Stimulated activated CD4-positive, alpha-beta T cell treated with anti-CD3 and anti-CD28 coated beads, Interleukin-2, amount 100 ng/mL, for 4 hours (primary cell): ENCODE data around the gene SMPD3.
A peak's percentile ranks its signal among the peaks of the same experiment; 100 is the strongest.

Source experiments
- DNase-seq: peaks from one replicate; pipeline ENCODE4 v3.0.0-alpha.2; 2020; ENCODE audit warnings: low read depth

The SMPD3 gene

DNA sequence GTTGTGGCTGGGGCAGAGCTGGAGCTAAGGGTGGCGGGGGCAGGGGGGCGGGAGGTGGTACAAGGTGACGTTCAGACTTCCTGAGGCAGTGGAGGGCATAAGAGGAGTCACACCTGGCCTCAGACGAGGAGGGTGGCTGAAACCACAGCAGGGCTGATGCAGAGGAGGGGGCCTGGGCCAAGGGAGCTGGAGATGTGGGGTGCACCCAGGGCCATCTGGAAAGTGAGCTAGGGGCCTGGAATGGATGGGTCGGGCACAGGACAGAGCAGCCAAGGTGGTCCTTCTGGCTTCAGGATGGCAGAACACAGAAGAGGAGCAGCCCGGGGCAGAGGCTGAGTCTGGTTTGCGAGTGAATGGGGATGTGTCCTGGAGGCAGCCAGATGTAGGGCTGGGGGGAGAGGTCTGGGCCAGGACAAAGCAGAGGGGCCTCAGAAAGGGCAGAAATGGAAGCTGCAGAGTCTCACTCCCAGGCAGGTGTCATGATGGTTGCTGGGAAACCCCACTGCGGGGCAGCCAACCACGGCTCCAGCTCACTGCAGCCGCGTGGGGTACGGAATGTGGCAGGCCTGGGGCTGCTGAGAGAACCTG is 79.9 kb downstream of the SMPD3 start:
- DNase-seq, result no peak

DNA sequence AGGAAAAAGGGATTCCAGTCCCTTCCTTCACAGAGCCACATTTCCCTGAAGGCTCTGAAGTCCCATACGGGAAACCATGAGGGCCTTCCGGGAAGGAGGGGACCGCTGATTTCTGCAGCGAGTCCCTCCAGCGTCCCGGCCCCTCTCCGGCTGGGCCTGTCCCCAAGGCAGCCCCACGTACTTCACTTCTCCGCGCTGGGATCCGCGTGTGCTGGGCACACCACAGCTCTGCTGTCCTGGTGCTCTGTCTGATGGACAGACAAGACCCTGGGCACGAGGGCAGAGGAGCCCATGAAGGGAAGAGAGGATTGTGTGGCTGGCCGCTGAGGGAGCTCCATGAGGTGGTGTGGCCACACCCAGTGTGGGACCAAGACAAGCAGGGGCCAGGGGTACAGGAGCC is 80.4 kb downstream of the SMPD3 start:
- no peak for DNase-seq

DNA sequence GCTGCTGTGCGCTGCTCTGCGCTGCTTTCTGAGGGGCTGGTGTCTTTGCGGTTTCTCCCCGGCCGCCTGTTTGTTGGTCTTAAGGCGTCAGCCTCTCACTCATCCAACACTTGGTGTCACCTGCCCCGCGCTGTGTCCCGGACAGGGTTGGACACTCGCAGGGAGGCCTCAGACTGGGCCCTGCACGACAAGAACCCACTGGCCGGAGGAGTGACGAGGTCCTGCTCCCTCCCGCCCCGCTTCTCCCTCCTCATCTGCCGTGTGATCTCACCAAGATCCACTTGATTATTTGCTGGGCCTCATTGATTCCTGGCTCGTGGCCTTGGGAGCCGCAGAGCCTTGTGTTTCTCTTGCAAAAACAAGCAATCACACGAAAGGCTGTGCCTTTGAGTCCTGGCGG is 80.9 kb downstream of the SMPD3 start:
- no peak for DNase-seq

DNA sequence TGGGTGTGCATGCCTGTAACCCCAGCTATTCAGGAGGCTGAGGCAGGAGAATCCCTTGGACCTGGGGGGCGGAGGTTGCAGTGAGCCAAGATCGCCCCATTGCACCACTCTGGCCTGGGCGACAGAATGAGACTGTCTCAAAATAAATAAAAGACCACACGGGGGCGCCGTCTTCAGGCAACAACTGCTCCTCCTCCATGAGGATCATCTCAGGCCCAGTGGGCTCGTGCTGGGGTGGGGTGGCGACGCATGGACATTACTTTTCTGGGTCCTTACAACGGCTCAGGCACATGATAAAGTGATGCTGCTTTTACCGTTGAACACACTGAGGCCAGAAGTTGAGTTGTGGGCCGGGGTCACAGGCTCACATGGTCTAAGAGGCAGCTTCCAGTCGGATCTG is 81.3 kb downstream of the SMPD3 start:
- DNase-seq, result no peak

DNA sequence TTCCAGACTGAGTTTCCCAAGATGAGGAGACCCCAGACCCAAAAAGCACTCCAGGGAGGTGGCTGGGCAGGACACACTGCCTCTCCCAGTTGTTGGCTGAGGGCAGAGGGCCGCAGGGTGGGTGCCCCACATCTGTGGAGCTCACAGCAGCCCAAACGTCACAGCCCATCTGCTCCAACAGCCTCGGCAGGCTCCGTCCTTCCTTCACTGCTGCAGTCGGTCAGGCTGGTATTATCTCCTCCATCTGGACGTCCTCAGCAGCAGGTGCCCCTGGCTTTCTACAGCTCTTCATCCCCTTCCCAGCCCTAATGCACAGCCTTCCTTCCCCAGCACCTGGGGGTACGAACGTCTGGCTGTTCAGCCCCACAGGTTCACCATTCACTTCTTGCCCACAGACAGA is 82.2 kb downstream of the SMPD3 start:
- DNase-seq, result no peak

DNA sequence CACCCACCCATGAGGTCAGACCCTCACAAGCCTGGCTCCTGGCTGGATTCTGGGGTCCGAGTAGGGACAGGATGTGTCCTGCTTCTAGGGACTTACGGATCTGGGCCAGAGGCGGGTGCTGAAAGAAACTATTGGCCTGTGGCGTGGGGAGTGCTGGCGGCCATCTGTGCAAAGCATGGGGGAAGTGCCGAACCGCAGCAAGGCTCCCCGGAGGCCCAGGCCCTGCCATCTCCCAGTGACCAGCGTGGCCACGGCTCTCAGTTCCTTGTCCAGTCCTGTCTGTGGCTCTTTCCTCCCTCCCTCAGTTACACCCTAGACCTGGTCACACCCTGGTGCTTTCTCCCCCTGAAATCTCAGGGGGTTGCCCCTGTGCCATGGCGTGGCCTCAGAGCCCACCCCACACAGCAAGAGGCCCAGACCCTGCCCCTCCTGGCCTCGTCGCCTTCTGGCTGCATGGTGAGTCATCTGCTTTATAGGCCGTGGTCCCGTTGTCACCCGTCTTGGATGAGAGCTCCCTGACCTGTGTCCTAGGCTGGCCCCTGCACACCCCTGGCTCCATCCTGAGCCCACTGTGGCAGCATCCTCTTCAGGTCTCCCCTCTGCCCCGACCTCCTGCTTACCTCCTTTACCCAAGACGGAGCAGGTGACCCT is 83.0 kb downstream of the SMPD3 start:
- no peak for DNase-seq

DNA sequence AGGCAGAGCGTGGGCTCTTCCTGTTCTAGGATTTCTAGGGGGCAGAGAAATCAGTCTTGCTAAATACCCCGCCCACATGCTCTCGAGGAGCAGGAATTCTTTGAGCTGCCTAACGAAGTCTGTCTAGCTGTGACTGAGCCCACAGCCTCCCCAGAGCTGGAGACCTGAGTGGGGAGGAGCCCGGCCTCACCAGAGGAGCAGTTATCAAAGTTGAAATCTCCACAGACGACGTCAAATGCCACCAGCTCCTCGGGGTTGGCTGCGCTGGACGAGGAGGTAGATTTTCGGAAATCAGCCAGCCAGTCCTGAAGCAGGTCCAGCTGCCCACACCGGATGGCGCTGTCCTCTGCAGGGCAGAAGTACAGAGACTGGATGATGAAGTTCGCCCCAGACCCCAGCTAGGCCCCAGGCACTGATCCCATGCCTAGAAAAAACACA is 83.7 kb downstream of the SMPD3 start:
- no peak for DNase-seq

DNA sequence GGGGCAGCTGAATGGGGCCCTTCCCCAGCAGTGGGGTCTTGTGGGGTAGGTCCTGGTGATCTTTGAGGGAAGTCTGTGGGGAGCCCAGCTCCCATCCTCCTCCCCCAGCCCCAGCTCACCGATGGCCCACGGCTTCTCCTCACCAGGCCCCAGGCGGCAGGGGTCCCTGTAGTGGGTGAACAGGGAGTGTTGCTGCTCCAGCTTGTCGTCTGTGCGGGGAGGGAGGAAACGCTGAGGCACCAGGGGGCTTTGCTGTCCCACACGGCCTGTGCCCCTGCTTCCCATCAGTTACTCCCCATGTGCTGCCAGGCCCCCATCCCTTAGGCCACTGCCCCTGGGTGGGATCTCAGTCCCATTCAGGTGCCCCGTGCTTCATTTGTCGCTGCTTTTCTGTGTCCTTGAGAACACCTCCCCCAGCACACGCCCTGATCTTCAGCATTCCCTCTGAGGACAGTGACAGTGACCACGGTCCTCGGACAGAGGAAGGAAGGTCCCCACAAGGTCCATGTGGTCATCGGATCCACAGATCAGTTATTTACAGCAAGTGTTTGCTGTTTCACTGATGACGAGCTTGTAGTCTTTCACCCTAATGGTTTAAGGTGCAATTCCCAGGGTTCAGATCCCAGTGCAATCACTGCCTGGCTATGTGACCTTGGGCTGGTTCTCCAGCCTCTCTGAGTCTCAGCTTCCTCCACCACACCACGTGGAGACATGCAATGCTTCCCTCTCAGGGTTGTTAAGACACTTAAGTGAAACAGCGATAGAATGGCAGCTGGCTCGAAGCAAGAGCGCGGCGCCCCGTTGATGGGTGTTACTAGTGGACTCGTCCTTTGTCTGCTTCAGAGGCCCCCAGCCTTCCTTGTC is 84.4 kb downstream of the SMPD3 start:
- no peak for DNase-seq

DNA sequence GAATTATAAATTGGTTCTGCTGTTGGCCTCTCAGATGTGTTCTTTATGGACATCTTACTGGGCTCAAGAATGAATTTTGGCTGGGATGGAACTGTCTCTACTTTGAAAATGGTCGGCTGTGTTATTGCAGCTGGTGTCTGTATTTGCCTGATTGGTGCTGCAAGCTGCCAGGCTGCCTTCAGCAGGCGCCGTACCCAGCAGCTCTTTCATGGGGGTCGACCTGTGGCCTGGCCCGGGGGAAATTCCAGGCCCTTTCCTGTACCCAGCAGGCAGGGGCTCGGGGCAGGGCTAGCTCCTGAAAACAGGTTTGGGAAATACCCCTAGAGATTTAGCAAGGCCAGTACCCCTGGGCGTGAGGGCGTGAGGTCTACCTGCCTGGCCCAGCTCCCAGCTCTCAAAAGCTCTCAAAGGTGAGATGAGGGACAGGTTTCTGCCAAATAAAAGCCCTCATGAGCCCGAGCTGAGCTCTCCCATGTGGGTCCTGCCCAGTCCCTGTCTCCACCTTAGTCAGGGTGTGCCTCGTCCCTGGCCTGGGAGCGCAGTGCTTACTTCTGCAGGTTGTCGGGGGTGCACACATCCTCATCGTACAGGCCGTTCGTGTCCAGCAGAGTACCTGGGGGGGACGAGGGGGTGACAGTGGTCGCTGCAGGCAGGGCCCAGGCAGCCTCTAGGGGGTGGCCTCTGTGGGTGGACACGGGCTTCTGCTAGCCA is 85.2 kb downstream of the SMPD3 start:
- DNase-seq, result no peak

DNA sequence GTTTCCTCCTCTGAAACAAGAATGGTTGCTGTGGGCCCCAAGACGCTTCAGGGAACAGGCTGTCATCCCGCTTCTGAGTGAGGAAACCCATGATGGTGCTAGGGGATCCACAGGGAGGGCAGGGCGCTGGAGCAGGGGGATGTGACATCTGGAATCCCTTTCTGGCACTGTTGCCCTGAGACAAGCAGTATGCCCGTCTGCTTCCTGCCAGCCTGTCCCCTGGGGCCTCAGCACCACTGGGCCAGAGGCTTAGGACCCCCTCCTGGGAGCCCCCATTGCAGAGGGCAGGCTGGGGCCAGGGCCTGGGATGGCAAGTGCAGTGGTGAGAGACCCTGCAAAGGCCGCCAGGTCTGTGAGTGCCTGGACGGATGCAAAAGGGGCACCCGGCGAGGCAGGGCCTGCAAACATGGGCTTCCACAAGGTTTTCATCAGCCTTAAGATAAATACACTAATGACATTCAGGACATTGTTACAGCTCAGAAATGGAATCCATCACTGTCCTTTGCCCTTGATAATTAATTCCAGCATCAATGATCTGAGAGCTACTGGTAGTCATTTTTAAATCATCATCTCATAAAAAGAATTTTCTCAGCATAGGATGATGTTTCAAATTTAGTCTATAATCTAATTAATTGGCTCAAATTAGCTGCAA is 85.9 kb downstream of the SMPD3 start:
- DNase-seq, result no peak

DNA sequence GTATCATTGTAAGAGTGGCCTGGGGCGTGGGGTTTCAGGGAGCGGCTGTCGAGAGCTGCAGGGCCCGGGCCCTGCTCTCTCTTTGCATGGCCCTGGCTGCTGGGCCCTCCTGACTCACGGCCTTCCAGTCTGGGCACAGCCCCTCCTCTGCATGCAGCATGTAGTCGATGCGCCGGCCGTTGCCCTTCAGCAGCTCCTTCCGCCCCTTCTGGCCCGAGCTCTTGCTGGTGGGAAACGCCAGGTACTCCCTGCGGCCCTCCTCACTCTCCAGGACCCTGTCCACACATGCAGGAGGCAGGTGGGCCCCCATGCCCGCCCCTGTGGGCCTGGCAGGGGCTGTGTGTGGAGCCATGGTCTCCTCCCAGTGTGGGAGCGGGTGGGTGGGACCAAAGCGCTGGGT is 86.8 kb downstream of the SMPD3 start:
- no peak for DNase-seq

DNA sequence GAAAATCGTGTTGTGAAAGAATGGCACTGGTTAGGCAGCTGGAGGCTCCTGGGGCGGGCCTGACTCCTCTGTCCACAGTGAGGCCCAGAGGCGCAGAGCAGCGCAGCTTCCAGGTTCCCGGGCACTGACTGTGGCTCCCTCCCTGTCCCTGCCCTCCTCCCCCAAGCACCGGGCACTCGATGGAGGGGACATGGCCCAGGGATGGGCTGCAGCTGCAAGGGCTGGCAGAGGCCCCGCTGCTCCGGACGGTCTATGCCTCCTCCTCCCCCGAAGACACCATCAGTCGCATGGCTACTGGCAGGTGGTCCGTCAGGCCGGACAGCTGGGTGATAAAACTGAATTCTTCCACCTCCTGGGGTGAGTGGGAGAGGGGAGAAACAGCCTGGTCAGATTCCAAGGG is 87.4 kb downstream of the SMPD3 start:
- no peak for DNase-seq

DNA sequence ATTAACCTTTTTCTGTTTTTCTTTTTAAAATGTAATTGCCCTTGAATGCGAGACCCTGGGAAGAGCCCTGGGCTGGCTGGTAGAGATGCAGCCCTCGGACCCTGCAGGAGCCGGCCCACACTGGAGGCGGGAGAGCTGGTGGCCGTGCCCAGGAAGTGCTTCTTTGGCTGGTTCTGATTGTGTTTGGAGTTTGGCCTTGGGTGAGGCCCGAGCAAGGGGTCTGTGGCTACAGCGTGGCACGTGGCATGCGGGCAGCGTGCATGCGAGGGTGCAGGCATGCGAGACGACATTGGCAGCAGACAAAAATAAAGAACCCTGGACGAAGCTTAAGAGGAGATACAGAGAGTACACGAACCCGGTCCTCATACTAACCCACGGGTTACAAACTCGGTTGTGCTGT is 87.8 kb downstream of the SMPD3 start:
- no peak for DNase-seq

DNA sequence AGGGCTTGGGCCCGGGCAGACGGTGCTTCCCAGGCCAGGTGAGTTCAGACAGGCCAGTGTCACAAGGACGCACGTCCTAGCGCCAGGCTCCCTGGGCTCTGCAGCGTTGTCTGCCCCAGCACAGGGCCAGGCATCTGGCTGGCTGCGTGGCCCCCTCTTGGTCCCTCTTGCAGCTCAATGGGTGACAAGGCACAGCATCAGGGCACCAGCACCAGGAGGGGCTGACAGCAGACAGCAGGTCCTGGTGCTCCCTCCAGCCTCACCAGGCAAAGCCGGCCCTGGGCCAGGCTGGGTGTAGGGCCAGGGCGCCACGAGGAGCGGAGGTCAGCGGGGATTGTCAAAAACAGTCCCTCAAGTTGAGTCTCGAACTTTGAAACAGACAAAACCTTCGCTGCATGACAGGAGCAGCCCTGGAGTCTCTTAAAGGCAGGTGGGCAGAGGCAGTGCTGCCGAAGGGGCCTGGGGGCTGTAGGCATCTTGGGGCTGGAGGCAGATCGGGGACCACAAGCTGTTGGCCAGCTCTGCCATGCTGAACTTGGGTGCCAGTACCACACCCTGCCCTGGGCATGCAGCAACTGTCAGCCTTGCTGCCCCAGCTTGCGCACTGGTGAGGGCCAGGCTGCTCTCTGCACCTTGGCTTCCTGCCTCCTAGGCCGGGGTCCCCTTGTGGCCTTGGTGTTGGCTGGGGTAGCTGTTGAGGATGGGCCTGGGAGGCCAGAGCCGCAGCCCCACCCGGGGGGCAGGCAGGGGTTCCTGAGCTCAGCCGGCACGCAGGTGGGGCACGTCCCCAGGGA is 88.7 kb downstream of the SMPD3 start:
- no peak for DNase-seq

DNA sequence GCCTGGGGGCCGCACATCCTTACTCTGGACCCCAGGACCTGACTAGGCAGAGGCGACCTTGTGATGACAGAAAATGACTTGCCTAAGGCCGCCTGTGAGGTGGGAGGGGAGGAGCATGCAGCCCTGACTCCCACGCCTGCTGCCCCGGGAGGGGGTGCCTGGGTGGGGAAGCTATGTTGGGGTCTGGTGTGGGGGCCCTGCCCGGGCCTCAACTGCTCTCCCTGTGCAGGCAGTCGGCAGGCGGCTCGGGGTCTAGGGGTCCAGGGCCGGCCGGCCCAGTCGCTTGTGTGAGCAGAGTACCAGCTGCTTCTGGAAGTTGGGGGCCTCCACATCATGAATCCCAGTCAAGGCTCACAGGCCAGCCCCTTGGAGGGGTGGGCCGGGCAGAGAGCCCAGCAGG is 89.4 kb downstream of the SMPD3 start:
- no peak for DNase-seq

DNA sequence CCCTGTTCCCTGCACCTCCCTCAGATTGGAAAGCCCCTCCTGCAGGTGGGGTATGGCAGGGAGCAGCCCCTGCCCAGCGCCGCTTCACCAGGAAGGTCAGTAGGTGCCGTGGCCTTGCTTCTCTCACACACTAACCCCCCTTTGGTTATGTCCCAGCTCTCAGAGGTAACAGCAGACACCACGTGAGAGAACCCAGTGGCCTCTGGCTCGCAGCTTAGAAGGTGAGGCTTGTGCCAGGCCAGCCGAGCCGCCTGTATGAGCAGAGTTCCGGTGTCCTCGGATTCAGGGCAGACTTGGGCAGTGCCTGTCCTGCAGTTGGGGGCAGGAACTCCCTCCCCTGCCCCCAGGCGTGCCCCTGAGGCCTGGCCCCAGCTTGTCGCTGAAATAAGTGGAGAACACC is 90.4 kb downstream of the SMPD3 start:
- no peak for DNase-seq

DNA sequence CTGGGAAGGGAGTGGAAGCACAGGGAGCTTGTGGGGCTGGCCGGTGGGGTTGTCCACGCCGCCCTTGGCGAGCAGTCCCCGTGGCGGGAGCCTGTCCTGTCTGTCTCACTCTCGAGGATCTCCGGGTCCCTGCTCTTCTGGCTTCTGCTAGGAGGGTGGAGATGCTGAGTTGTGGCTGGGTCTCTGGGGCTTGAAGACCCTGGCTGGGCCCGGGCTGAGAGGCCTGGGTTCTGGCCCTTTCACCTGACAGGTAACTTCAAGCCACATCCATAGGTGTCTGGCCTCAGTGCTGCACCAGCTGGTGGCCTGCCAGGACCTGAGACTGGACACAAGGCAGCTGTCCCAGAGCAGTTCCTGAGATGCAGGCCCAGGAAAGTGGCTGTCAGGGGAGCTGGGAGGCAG is 90.8 kb downstream of the SMPD3 start:
- no peak for DNase-seq

DNA sequence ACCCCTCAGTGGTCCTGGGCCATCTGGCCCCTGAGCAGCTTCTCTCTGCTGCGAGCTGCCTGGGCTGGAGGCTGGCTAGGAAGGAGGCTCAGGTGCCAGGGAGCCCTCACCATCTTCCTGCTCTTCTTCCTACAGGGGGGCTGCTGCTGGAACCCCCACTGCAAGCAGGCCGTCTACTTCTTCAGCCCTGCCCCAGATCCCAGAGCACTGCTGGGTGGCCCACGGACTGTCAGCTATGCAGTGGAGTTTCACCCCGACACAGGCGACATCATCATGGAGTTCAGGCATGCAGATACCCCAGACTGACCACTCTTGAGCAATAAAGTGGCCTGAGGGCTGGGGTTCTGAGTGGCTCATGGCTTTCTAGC is 91.4 kb downstream of the SMPD3 start:
- no peak for DNase-seq

DNA sequence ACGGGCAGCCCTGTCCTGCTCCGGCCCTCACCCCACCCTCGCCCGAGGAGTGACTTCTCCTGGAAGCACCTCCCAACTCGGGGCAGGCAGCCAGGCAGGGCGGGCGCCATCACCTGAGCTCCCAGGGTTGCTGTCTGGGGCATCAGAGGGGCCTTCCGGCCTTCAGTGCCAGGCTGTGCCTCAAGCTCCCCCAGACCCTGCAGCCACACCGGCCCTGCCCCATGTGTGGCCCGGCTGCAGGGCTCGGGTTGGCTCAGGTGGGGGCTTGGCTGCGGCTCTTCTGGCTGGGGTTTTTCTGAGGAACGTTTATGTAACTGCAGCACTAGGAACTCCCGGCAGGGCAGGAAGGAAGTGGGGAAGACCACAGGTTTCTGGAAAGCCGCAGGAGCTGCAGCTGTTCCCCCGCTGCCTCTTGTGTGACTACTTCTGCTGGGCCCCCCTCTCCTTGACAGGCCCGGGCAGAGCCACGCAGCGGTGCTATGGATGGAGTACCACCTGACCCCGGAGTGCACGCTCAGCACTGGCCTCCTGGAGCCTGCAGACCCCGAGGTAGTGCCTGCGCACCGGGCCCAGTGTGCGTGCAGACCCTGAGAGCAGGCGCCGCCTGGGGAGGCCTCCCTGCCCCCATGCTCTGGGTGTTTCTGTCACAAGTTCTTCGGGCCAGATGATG is 91.9 kb downstream of the SMPD3 start:
- DNase-seq, result peak; percentile 26

DNA sequence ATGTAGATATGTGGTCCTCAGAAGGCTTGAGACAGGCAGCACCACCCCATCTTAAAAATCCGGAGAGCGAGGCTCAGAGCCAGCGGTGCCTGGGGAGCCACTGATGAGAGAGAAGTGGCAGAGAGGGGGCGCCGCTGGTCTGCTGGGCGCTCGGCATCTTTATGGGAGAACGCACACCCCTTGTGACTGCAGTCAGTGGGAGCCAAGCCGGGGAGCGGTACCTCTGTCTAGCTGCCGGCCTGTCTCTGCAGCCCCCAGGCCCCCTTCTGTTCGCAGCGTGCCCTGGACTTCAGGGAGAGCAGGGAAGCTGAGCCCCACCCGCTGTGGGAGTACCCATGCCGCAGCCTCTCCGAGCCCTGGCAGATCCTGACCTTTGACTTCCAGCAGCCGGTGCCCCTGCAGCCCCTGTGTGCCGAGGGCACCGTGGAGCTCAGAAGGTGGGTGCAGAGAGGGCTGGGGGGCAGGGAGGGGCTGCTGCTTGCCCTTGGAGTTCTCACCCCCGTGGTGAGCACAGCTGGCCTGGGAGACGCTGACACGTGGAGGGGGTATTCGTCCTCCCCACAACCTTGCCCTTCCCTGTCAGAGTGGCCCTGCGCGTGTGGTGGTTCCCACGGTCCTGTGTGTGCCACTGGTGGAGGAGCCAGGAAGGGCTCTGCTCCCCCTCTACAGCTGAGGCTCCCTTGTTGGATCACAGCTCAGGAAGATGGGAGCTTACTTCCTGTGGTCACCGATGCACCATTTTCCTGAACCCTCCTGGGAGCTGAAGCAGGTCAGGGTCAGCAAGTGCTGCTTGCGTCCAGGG is 92.7 kb downstream of the SMPD3 start:
- DNase-seq, result no peak
